Peyer's patch (tissue), 4 donors: ENCODE data around the gene RANBP3.

Experiments used
- POLR2A ChIP-seq, 2 donors: fragments of 450-650 bp; IDR thresholded peaks; one replicate each; pipeline ENCODE4 v1.5.1; 2017; ENCODE audit warnings: antibody characterized with exemption in 2 of 2, mild to moderate bottlenecking in 2 of 2, moderate library complexity in 2 of 2
- TF ChIP-seq, protein P1 (sequence below), 6 experiments: fragments of 450-650 bp in 4 of 6; fragments of 200-600 bp in 2 of 6; sonication (generic) in 1 of 6; IDR thresholded peaks; one replicate each; pipeline ENCODE4 v1.5.1; 2017 to 2019; ENCODE audit warnings: antibody characterized with exemption in 6 of 6, mild to moderate bottlenecking in 3 of 6, moderate library complexity in 1 of 6

DNA sequence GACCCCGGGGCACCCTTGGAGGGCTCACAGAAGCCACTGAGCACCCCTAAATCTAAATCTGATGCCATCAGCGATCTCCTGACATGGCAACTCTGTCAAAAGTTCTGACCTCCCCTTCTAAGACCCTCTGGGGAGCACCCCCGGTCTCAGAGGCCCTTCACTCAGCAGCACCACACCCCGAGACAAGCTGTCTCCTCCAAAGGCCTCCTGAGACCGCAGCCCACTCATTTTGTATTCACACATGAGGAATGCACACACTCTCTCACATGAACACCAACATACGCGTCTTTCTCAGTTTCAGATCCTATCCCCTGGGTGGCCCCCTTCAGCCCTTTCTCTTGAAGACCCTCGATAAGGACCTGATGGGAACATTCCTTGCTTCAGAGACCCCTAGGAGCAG lies 77.0 kb downstream of the RANBP3 start:
- TF ChIP-seq, protein P1, sequence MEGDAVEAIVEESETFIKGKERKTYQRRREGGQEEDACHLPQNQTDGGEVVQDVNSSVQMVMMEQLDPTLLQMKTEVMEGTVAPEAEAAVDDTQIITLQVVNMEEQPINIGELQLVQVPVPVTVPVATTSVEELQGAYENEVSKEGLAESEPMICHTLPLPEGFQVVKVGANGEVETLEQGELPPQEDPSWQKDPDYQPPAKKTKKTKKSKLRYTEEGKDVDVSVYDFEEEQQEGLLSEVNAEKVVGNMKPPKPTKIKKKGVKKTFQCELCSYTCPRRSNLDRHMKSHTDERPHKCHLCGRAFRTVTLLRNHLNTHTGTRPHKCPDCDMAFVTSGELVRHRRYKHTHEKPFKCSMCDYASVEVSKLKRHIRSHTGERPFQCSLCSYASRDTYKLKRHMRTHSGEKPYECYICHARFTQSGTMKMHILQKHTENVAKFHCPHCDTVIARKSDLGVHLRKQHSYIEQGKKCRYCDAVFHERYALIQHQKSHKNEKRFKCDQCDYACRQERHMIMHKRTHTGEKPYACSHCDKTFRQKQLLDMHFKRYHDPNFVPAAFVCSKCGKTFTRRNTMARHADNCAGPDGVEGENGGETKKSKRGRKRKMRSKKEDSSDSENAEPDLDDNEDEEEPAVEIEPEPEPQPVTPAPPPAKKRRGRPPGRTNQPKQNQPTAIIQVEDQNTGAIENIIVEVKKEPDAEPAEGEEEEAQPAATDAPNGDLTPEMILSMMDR (IDR thresholded peaks at IDR 0.05) = no peak
- TF ChIP-seq POLR2A (IDR thresholded peaks at IDR 0.05) = no peak
